Fibroblast of pulmonary artery (primary cell): ENCODE results near the gene LOXHD1.

Source experiments
- DNase-seq: peaks from one replicate; pipeline ENCODE4 v3.0.0-alpha.2; 2010; ENCODE audit warnings: low read depth
- H3K4me3 ChIP-seq: replicated peaks from 2 replicates; pipeline ENCODE4 v1.5.1; 2011; ENCODE audit warnings: low read depth, mild to moderate bottlenecking, control low read depth, low read length, moderate library complexity
- CTCF ChIP-seq: IDR thresholded peaks from 2 replicates; pipeline ENCODE4 v1.5.1; 2011; ENCODE audit warnings: mild to moderate bottlenecking, control low read depth, low read length, inconsistent platforms; ENCODE audit errors: missing control alignments

Gene LOXHD1

GRCh38 chr18:46577546-46577945, 79.5 kb downstream of the LOXHD1 start:
- DNase-seq, result no peak
- H3K4me3 ChIP-seq, result no peak overlapping the region
- TF ChIP-seq CTCF, result no peak

- no peak for DNase-seq
- no peak for TF ChIP-seq CTCF
- no peak overlapping the region for H3K4me3 ChIP-seq
Measured at GRCh38 chr18:46575851-46576250, 81.2 kb downstream of the LOXHD1 start.

- no peak overlapping the region for H3K4me3 ChIP-seq
- no peak for DNase-seq
- TF ChIP-seq CTCF, result no peak
Measured at GRCh38 chr18:46574743-46575115, 82.3 kb downstream of the LOXHD1 start.

GRCh38 chr18:46574000-46574742, 82.8 kb downstream of the LOXHD1 start:
- no peak overlapping the region for H3K4me3 ChIP-seq
- no peak for TF ChIP-seq CTCF
- no peak for DNase-seq

- no peak for DNase-seq
- TF ChIP-seq CTCF, result no peak
- no peak overlapping the region for H3K4me3 ChIP-seq
Measured at GRCh38 chr18:46573156-46573555, 83.9 kb downstream of the LOXHD1 start.

- no peak for TF ChIP-seq CTCF
- no peak overlapping the region for H3K4me3 ChIP-seq
- no peak for DNase-seq
Measured at GRCh38 chr18:46571756-46572155, 85.3 kb downstream of the LOXHD1 start.

GRCh38 chr18:46570666-46571065, 86.4 kb downstream of the LOXHD1 start:
- no peak for DNase-seq
- no peak overlapping the region for H3K4me3 ChIP-seq

More at GRCh38 chr18:46570666-46571065, 86.4 kb downstream of the LOXHD1 start:
- TF ChIP-seq CTCF, result no peak
